ENCODE data around the gene TMEM11.
A peak's percentile ranks its signal among the peaks of the same experiment; 100 is the strongest.
"Not testable (repeated sequence)": the region's sequence is repeated elsewhere in the genome, so short reads cannot be mapped to it uniquely, and the experiment has no call there.

Gene TMEM11

GRCh38 chr17:21210411-21211076 is 3.4 kb downstream of the TMEM11 start:
- no peak for DNase-seq

GRCh38 chr17:21209511-21210175 is 4.3 kb downstream of the TMEM11 start:
- DNase-seq: peak; percentile 49

GRCh38 chr17:21208352-21208751 is 5.6 kb downstream of the TMEM11 start:
- no peak for DNase-seq

- DNase-seq: no peak
Measured at GRCh38 chr17:21204935-21205334, 9.0 kb downstream of the TMEM11 start.

GRCh38 chr17:21202512-21202911 is 11.4 kb downstream of the TMEM11 start:
- no peak for DNase-seq

GRCh38 chr17:21201874-21202273 is 12.1 kb downstream of the TMEM11 start:
- DNase-seq: no peak

- no peak for DNase-seq
Measured at GRCh38 chr17:21201298-21201595, 12.7 kb downstream of the TMEM11 start.

- DNase-seq: no peak
Measured at GRCh38 chr17:21200590-21201297, 13.2 kb downstream of the TMEM11 start.

- no peak for DNase-seq
Measured at GRCh38 chr17:21199856-21200255, 14.1 kb downstream of the TMEM11 start.

GRCh38 chr17:21199311-21199710 is 14.7 kb downstream of the TMEM11 start:
- peak; percentile 44 for DNase-seq

GRCh38 chr17:21198411-21198810 is 15.6 kb downstream of the TMEM11 start:
- DNase-seq: no peak

- no peak for DNase-seq
Measured at GRCh38 chr17:21196126-21196525, 17.8 kb downstream of the TMEM11 start.

- peak; percentile 40 for DNase-seq
Measured at GRCh38 chr17:21194703-21195102, 19.3 kb downstream of the TMEM11 start.

- DNase-seq: peak; percentile 11
Measured at GRCh38 chr17:21194226-21194625, 19.7 kb downstream of the TMEM11 start.

GRCh38 chr17:21193031-21193430 is 20.9 kb downstream of the TMEM11 start:
- no peak for DNase-seq

- DNase-seq: not testable (repeated sequence)
Measured at GRCh38 chr17:21192414-21192813, 21.5 kb downstream of the TMEM11 start.

GRCh38 chr17:21191698-21192097 is 22.3 kb downstream of the TMEM11 start:
- DNase-seq: no peak

GRCh38 chr17:21190078-21190477 is 23.9 kb downstream of the TMEM11 start:
- no peak for DNase-seq

GRCh38 chr17:21189361-21189760 is 24.6 kb downstream of the TMEM11 start:
- DNase-seq: no peak

GRCh38 chr17:21186399-21187187 is 27.4 kb downstream of the TMEM11 start:
- DNase-seq: no peak

GRCh38 chr17:21185061-21185460 is 28.9 kb downstream of the TMEM11 start:
- DNase-seq: no peak

GRCh38 chr17:21184570-21184969 is 29.4 kb downstream of the TMEM11 start:
- no peak for DNase-seq

- DNase-seq: no peak
Measured at GRCh38 chr17:21183468-21183867, 30.5 kb downstream of the TMEM11 start.
